Activated gamma-delta T cell treated with anti-CD3 and anti-CD28 coated beads, Interleukin-2, amount 50 U/mL, for 16 hours (primary cell): Measurements from ENCODE around the gene OLR1.
"Not testable (repeated sequence)": the region's sequence is repeated elsewhere in the genome, so short reads cannot be mapped to it uniquely, and the experiment has no call there.

ENCODE experiments used
- DNase-seq: peaks from one replicate; pipeline ENCODE4 v3.0.0-alpha.2; 2020; ENCODE audit warnings: low read depth

OLR1 gene

GRCh38 chr12:10171973-10172728 lies at the start of gene OLR1:
Gene OLR1 (minus strand): TSS chr12:10172132. CDS start chr12:10172077, 55 bp downstream.
- DNase-seq = no peak

GRCh38 chr12:10220398-10221077 lies 48.6 kb upstream of the OLR1 start:
- no peak for DNase-seq

GRCh38 chr12:10218021-10218420 lies 46.1 kb upstream of the OLR1 start:
- DNase-seq = no peak

GRCh38 chr12:10215946-10216345 lies 44.0 kb upstream of the OLR1 start:
- peak; percentile 12 for DNase-seq

- DNase-seq = no peak
Observed at GRCh38 chr12:10215436-10215835, 43.5 kb upstream of the OLR1 start.

- DNase-seq = no peak
Observed at GRCh38 chr12:10214895-10215267, 42.9 kb upstream of the OLR1 start.

- no peak for DNase-seq
Observed at GRCh38 chr12:10214136-10214894, 42.4 kb upstream of the OLR1 start.

- peak; percentile 80 for DNase-seq
Observed at GRCh38 chr12:10213168-10214135, 41.5 kb upstream of the OLR1 start.

- DNase-seq = peak; percentile 74
Observed at GRCh38 chr12:10212739-10213131, 40.8 kb upstream of the OLR1 start, which contains the start of gene GABARAPL1. Gene GABARAPL1 (plus strand): TSS chr12:10212877. CDS start chr12:10213130, 253 bp downstream.

GRCh38 chr12:10211940-10212738 lies 40.2 kb upstream of the OLR1 start:
- peak; percentile 75 for DNase-seq

- DNase-seq = no peak
Observed at GRCh38 chr12:10211101-10211939, 39.4 kb upstream of the OLR1 start.

GRCh38 chr12:10210225-10210624 lies 38.3 kb upstream of the OLR1 start:
- no peak for DNase-seq

GRCh38 chr12:10207136-10207535 lies 35.2 kb upstream of the OLR1 start:
- no peak for DNase-seq

- DNase-seq = no peak
Observed at GRCh38 chr12:10205220-10205807, 33.4 kb upstream of the OLR1 start.

GRCh38 chr12:10204495-10204894 lies 32.6 kb upstream of the OLR1 start:
- DNase-seq = not testable (repeated sequence)

GRCh38 chr12:10197879-10198278 lies 25.9 kb upstream of the OLR1 start:
- DNase-seq = no peak

- no peak for DNase-seq
Observed at GRCh38 chr12:10196210-10196609, 24.3 kb upstream of the OLR1 start.

- DNase-seq = no peak
Observed at GRCh38 chr12:10194160-10194670, 22.3 kb upstream of the OLR1 start.

- no peak for DNase-seq
Observed at GRCh38 chr12:10191865-10192264, 19.9 kb upstream of the OLR1 start.
